ENCODE data around the gene PARVB. TPM values are rescaled to one million over a fixed set of nuclear protein-coding genes. Genes with fewer than 3 reads are reported as not detected.

Gene PARVB
- total RNA-seq, 1 experiment from 2014 or later: 37.9 TPM

- Histone ChIP-seq H3K27me3 (ENCODE audit: control insufficient read depth, insufficient read depth, low read length) (no peaks in the 10 kb centered on the region), H3K4me3 (ENCODE audit: insufficient read depth, low read depth, low read length) (no peak overlapping the region), H3K36me3 (replicated peaks; ENCODE audit: control insufficient read depth, insufficient read depth, low read length) (no peaks in the 10 kb centered on the region; the same call in 1 of the 2 replicates)
- peak; percentile 60 for DNase-seq
These were observed 134.0 kb downstream of the PARVB start for GRCh38 chr22:44157916-44158618.

- no peak overlapping the region for H3K4me3 ChIP-seq (ENCODE audit: insufficient read depth, low read depth, low read length)
- H3K36me3 ChIP-seq (replicated peaks; ENCODE audit: control insufficient read depth, insufficient read depth, low read length): no peaks in the 10 kb centered on the region; the same call in 1 of the 2 replicates
- DNase-seq: no peak
- no peaks in the 10 kb centered on the region for H3K27me3 ChIP-seq (ENCODE audit: control insufficient read depth, insufficient read depth, low read length)
These were observed 134.7 kb downstream of the PARVB start for GRCh38 chr22:44158816-44159215.

GRCh38 chr22:44159221-44159620, 135.1 kb downstream of the PARVB start:
- Histone ChIP-seq H3K27me3 (ENCODE audit: control insufficient read depth, insufficient read depth, low read length) (no peaks in the 10 kb centered on the region), H3K4me3 (ENCODE audit: insufficient read depth, low read depth, low read length) (no peak overlapping the region), H3K36me3 (replicated peaks; ENCODE audit: control insufficient read depth, insufficient read depth, low read length) (no peaks in the 10 kb centered on the region; the same call in 1 of the 2 replicates)
- no peak for DNase-seq

GRCh38 chr22:44159811-44160210, 135.7 kb downstream of the PARVB start:
- Histone ChIP-seq H3K27me3 (ENCODE audit: control insufficient read depth, insufficient read depth, low read length) (no peaks in the 10 kb centered on the region), H3K4me3 (ENCODE audit: insufficient read depth, low read depth, low read length) (no peak overlapping the region), H3K36me3 (replicated peaks; ENCODE audit: control insufficient read depth, insufficient read depth, low read length) (no peaks in the 10 kb centered on the region; the same call in 1 of the 2 replicates)
- no peak for DNase-seq

- H3K36me3 ChIP-seq (replicated peaks; ENCODE audit: control insufficient read depth, insufficient read depth, low read length): no peaks in the 10 kb centered on the region; the same call in 1 of the 2 replicates
- DNase-seq: no peak
- no peak overlapping the region for H3K4me3 ChIP-seq (ENCODE audit: insufficient read depth, low read depth, low read length)
- no peaks in the 10 kb centered on the region for H3K27me3 ChIP-seq (ENCODE audit: control insufficient read depth, insufficient read depth, low read length)
These were observed 136.3 kb downstream of the PARVB start for GRCh38 chr22:44160421-44160820.

GRCh38 chr22:44161673-44162072, 137.6 kb downstream of the PARVB start:
- DNase-seq: peak; percentile 51
- Histone ChIP-seq H3K27me3 (ENCODE audit: control insufficient read depth, insufficient read depth, low read length) (no peaks in the 10 kb centered on the region), H3K36me3 (replicated peaks; ENCODE audit: control insufficient read depth, insufficient read depth, low read length) (no peaks in the 10 kb centered on the region; the same call in 1 of the 2 replicates), H3K4me3 (ENCODE audit: insufficient read depth, low read depth, low read length) (no peak overlapping the region)

- DNase-seq: no peak
- H3K36me3 ChIP-seq (replicated peaks; ENCODE audit: control insufficient read depth, insufficient read depth, low read length): no peaks in the 10 kb centered on the region; the same call in 1 of the 2 replicates
- no peak overlapping the region for H3K4me3 ChIP-seq (ENCODE audit: insufficient read depth, low read depth, low read length)
- no peaks in the 10 kb centered on the region for H3K27me3 ChIP-seq (ENCODE audit: control insufficient read depth, insufficient read depth, low read length)
These were observed 138.9 kb downstream of the PARVB start for GRCh38 chr22:44162960-44163359.

GRCh38 chr22:44163536-44163935, 139.4 kb downstream of the PARVB start:
- H3K27me3 ChIP-seq (ENCODE audit: control insufficient read depth, insufficient read depth, low read length): no peaks in the 10 kb centered on the region
- no peaks in the 10 kb centered on the region; the same call in 1 of the 2 replicates for H3K36me3 ChIP-seq (replicated peaks; ENCODE audit: control insufficient read depth, insufficient read depth, low read length)
- no peak overlapping the region for H3K4me3 ChIP-seq (ENCODE audit: insufficient read depth, low read depth, low read length)
- DNase-seq: no peak

GRCh38 chr22:44164031-44164430, 139.9 kb downstream of the PARVB start:
- no peak for DNase-seq
- no peak overlapping the region for H3K4me3 ChIP-seq (ENCODE audit: insufficient read depth, low read depth, low read length)

GRCh38 chr22:44165286-44165874, 141.3 kb downstream of the PARVB start:
- no peaks in the 10 kb centered on the region for H3K36me3 ChIP-seq (replicated peaks; ENCODE audit: control insufficient read depth, insufficient read depth, low read length)
- H3K27me3 ChIP-seq (ENCODE audit: control insufficient read depth, insufficient read depth, low read length): no peaks in the 10 kb centered on the region
- DNase-seq: no peak
- H3K4me3 ChIP-seq (ENCODE audit: insufficient read depth, low read depth, low read length): no peak overlapping the region

More at GRCh38 chr22:44164031-44164430, 139.9 kb downstream of the PARVB start:
- Histone ChIP-seq H3K36me3 (replicated peaks; ENCODE audit: control insufficient read depth, insufficient read depth, low read length) (no peaks in the 10 kb centered on the region), H3K27me3 (ENCODE audit: control insufficient read depth, insufficient read depth, low read length) (no peaks in the 10 kb centered on the region)

- no peaks in the 10 kb centered on the region for H3K27me3 ChIP-seq (ENCODE audit: control insufficient read depth, insufficient read depth, low read length)
- peak; percentile 70 for DNase-seq
- H3K4me3 ChIP-seq (ENCODE audit: insufficient read depth, low read depth, low read length): no peak overlapping the region
- no peaks in the 10 kb centered on the region for H3K36me3 ChIP-seq (replicated peaks; ENCODE audit: control insufficient read depth, insufficient read depth, low read length)
These were observed 142.6 kb downstream of the PARVB start for GRCh38 chr22:44166498-44167276.

- H3K36me3 ChIP-seq (replicated peaks; ENCODE audit: control insufficient read depth, insufficient read depth, low read length): no peaks in the 10 kb centered on the region
- no peaks in the 10 kb centered on the region for H3K27me3 ChIP-seq (ENCODE audit: control insufficient read depth, insufficient read depth, low read length)
- H3K4me3 ChIP-seq (ENCODE audit: insufficient read depth, low read depth, low read length): no peak overlapping the region
- DNase-seq: no peak
These were observed 143.4 kb downstream of the PARVB start for GRCh38 chr22:44167501-44167900.

GRCh38 chr22:44168206-44168605, 144.1 kb downstream of the PARVB start:
- Histone ChIP-seq H3K4me3 (ENCODE audit: insufficient read depth, low read depth, low read length) (no peak overlapping the region), H3K27me3 (ENCODE audit: control insufficient read depth, insufficient read depth, low read length) (no peaks in the 10 kb centered on the region)
- no peak for DNase-seq

GRCh38 chr22:44170470-44170869, 146.4 kb downstream of the PARVB start:
- DNase-seq: peak; percentile 64
- H3K27me3 ChIP-seq (ENCODE audit: control insufficient read depth, insufficient read depth, low read length): no peaks in the 10 kb centered on the region
- H3K36me3 ChIP-seq (replicated peaks; ENCODE audit: control insufficient read depth, insufficient read depth, low read length): no peaks in the 10 kb centered on the region
- no peak overlapping the region for H3K4me3 ChIP-seq (ENCODE audit: insufficient read depth, low read depth, low read length)

More at GRCh38 chr22:44168206-44168605, 144.1 kb downstream of the PARVB start:
- no peaks in the 10 kb centered on the region for H3K36me3 ChIP-seq (replicated peaks; ENCODE audit: control insufficient read depth, insufficient read depth, low read length)

Measured in H7 (cell line).